Amniotic stem cell (primary cell): ENCODE data around the gene FOXP1.

Source experiments
- DNase-seq: peaks from one replicate; lab custom pipeline; 2025; lab: John Stamatoyannopoulos, UW

Gene FOXP1

DNA sequence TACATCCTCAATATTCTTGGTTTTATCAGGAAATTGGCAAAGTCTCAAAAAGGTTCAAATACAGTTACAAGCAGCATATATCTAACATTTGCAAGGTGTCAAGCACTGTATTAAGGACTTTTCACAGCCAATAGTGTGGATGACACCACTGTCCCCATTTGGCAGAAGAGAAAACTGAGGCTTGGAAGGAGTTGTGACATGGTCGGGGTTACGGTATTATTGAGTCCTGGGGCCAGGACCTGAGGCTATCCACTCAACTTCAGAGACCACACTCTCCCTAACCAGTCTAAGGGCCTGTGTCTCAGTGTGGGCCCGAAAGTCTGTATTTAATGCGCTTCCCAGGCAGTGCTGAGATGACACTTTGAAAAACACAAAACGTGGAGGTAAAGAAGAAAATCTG lies 99.1 kb downstream of the FOXP1 start:
- no peak for DNase-seq

DNA sequence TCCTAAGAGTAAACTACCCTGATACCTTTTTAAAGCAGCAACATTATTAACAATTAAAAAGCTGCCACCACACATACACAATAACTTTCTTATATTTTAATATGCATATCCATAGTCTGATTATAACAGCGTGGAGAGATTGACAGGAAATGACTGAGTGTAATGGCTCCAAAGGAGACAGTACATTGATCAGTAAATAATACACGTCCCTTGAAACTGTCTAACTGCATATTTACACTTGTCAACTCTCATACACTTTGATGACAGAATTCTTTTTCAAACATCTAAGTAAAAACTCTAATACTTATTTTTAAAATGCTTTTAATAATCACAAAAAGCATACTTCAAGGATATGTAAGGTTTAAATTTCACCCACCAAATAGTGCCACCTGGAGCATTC lies 99.5 kb downstream of the FOXP1 start:
- DNase-seq = no peak

DNA sequence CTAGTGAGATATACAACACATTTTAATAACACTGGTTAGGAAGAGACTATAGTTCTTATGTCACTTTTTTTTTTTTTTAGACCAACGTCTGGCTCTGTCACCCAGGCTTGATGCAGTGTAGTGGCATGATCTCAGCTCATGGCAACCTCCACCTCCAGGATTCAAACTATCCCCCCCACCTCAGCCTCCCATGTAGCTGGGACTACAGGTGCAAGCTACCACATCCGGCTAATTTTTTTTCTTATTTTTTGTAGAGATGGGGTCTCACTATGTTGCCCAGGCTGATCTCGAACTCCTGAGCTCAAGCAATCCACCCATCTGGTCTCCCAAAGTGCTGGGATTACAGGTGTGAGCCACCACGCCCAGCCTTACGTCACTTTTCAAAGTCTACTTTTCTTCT lies 100.8 kb downstream of the FOXP1 start:
- DNase-seq = no peak

DNA sequence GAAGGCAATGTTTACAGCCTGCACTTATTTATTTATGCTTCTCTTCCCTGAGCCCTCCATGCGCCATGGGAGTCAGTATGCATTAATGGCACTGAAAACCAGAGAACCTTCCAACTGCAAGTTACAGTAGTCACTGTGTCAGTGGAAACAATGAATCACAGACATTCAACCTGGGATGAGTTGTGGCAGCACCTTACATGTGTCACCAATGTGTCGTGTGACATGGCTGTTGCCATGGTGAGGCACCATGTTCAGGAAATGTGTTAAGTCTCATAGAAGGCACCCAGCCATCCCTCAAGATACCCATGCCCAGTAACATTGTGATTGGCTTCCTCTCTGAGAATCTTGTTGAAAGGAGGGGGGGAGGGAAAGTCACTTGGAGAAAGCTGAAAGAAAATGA lies 105.0 kb downstream of the FOXP1 start:
- no peak for DNase-seq

DNA sequence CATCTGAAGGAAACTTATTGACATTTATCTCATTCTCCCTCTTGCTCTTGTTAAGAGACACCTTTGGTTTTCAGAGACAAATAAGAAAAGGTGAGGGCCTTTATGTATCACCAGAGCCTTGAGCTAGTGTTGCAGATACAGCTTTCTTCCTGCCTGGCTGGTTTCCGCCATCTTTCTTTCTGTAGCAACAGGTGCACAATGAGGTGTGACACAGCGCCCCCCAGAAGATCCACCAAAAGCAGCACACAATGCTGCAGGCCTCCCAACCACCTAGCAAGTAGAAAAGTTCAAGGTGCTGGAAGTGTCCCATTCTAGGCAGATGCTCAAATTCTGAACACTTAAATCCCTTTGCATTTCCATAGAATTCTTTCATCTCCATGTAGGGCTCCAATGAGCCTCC lies 106.6 kb downstream of the FOXP1 start:
- DNase-seq = no peak

DNA sequence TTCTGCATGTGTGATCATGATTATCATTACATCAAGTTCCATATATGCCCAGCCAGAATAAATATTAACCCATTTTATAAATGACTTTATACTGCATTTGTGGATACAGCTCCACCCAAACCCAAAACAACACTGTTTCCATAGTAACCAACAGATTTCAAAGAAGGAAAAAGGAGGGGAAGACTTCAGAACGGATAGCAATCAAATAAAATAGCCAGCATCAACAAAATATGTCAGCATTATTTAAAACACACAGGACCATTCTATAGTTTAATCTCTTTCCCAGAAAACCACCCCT lies 114.4 kb downstream of the FOXP1 start:
- no peak for DNase-seq

DNA sequence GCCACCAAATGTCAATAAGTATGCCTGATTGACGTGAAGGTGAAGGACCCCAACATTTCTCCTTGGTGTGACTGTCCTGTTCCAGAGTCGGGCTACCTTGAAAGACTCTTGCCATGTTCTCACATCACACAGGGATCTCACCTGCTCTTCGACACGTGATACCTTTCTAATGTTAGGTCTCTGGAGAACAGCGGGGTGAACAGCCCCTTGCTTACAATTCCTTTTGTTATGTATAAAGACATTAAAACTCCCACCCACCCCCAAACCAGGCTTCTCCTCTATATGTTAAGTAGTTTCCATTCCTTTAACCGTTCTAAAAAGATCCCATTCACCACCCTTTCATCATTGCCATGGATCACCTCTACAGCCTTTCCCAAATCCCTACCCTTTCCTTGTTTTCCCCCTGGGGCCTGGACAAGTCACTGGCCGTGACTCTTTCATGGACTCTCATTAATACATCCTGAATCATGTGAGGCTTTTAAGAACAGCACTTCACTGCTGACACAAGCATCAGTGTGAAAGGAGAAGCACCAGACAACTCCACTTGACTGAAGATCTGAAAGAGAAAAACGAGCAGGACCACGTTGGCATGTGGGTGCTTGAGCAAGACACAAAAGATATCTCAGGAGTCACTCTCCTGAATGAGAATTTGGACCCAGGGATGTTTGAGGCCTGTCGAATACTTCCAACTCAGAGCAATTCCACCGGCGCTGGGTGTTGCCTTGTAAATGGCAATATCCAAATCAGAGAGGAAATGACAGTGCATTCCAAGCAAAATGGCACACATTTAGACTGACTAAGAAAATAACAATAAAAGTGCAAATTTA lies 115.0 kb downstream of the FOXP1 start:
- DNase-seq = no peak

DNA sequence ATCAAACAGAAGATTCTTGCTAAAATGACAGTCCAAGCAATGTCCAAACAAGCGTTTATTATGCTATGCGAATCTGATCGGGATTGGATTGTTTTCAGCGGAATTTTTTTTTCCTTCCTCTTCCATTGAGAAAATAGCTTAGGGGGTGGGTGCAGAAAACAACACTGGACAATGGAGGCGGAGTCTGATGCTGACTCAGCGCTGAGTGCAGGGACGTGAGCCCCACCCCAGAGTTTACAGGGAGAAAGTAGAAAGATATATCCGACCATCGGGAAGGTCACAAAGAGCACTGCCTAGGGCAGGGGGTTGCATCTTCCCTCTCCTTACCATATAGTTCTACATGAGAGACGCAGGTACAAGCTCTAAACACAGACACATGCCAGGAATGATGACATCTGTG lies 117.0 kb downstream of the FOXP1 start:
- DNase-seq = no peak

DNA sequence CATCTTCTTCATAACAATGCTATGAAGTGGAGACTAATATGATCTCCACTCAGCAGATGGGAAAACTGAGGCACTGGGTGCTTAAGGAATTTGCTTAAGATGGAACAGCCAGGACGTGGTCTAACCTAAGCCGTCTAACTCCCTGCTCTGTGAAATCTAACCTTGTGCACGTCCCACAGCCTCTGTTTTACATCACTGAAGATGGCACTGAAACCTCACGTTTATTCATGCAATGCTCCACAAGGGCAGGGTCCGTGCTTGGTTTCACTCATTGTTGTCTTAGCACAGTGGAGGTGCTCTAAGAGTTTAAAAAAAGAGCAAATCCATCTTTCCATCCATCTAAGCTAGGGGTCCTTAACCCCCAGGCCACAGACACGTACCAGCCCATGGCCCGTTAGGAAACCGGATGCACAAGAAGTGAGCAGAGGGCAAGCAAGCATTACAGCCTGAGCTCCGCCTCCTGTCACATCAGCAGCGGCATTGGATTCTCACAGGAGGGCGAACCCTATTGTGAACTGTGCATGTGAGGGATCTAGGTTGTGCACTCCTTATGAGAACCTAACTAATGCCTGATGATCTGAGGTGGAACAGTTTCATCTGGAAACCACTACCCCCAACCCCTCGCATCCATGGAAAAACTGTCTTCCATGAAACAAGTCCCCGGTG lies 118.0 kb downstream of the FOXP1 start:
- DNase-seq = no peak

DNA sequence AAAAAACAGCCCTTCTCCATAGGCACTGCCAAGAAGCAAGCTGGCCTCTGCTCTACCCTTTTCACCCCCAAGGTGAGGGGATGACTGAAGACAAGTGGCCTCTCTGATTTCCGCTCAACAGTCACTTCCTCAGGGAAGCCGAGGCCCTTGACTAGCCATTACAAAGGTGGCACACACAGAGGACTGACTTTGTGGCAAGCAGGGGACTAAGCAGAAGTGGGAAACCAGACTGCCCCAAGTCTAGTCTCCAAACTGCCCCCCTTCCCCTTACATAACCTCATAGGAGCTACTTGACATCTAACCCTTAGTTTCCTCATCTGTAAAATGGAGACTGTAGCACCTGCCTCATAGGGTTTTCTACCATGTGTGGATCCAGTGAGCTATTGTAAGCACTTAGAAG lies 118.9 kb downstream of the FOXP1 start:
- DNase-seq = no peak

DNA sequence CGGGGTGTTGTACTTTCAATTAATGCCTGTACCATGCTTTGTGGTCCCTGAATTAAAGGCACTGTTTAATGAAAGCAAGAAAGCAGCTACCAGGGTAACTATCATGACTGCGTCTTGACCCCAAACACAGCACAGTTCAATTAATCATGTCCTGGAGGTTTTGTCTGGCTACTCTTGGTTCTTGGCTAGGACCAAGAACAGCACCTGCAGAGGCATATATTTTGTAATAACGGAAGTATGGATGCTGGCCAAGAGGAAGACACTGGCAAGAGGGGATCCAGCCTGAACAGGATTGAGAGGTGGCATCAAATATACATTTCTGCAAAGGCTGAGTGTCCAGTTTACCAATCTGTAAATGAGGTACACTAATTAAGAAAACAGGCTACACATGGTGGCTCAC lies 119.9 kb downstream of the FOXP1 start:
- DNase-seq = no peak

DNA sequence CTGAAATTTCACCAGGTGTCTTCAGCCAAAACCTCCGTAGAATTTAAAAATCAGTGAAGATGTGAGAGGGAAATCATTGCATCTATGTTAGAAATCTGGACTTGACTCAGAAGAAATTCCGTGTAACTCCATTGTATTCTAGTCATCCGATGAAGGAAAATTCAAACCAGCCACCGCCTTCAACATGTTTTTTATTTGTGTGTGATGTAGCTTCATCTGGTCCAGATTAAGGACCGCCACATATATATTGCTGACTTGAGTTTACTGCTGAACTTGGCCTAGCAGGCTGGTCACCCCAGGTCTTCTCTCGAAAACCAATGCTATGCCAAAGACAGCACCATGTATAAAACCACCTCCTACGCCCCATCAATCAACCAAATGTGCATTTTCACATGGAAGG lies 120.9 kb downstream of the FOXP1 start:
- DNase-seq = no peak

DNA sequence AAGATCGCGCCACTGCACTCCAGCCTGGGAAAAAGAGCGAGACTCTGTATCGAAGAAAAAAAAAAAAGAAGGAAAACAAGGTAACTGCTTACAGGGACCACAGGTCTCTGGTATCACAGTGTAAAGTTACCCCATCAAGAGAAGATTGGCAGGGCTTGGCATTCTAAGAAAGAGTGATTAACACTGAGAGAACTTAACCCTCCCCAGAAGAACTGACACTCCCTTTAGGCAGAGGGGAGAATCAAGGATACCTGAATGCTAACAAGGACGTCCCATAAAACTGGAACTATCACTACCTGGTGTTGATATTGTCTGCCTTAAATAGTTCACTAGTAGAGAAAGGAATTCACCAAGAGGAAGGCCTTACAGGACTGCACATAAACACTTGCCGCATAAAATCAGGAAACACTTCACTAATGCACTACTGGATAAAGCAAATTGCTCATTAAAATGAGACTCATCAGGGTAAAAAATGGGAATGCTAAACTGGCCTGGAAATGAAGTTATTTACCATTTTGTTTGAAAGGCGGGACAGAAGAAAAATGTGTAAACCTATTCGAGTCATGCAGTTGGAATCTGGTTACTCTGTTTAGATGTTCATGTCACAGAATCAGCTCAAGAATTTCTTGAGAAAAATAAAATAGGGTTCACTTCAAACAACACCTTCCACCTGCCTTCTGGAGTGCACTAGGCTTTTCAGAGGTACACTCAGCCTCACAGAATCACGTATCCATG lies 121.6 kb downstream of the FOXP1 start:
- DNase-seq = no peak

DNA sequence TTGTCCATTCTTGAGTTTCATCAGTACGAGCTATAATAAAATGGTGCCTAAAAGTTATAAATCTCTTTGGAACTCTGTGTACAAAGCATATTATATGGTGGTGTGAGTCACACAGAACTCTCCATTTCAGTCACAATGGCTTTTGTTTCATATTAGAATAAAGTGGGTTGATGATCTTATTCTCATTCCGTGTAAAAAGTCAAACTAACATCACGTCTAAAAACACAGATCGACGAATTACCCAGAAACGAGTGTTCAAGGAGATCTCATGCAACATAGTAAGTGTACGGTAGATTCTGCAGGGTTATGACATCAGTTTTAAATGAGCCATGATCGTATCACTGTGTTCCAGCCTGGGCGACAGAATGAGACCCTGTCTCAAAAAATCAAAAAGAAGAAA lies 122.4 kb downstream of the FOXP1 start:
- no peak for DNase-seq

DNA sequence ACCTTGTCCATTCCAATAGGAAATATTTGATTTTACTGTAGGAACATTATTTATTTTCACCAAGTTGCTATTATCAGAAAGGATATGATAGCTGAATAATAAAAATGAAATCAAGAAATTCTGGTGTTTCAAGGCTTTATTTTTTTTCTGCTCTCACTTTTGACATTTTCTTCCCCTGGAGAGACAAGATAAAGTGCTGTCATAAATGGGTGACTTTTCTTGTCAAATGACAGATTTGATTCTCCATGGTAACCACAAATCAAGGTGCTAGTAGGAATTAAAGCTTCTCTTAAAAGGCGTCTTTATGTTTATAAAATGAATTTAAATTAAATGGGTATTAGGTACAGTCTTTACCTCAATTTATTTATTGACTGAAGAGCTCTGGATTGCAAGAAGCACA lies 124.6 kb downstream of the FOXP1 start:
- DNase-seq = no peak

DNA sequence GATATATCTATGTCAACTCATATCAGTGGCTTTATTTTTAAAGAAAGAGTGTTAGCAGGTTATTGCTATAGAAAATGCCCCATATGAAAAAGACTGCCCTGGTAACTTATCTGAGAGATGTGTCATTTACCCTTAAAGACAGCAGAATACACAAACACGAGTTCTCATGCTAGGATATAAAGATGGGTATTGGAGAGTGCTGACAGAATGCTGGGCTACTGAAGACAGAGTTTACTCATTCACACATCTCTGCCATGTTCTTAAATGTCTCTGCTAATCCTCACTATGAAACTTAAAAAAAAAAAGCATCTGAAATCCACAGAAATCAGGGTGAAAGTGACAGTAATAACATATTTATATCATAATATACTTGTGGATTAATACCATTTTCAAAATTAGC lies 126.7 kb downstream of the FOXP1 start:
- DNase-seq = no peak

DNA sequence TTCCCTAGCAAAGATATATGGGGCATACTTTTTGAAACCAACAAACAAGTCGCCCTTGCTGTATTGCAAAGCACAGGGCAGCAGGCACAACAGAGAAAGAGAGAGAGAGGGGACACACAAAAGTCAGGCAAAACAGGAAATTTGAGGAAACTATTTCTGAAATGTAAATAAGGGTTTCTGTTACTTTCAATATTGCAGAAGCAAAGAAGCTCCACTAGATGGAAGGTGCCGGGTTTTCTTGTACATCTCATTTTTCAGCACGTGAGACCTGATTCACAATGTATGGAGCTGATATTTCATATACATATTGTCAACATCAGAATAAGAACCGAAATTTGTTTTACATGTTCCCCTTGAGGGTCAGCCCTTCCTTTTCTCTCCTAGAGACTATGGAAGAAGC lies 127.4 kb downstream of the FOXP1 start:
- DNase-seq = no peak

DNA sequence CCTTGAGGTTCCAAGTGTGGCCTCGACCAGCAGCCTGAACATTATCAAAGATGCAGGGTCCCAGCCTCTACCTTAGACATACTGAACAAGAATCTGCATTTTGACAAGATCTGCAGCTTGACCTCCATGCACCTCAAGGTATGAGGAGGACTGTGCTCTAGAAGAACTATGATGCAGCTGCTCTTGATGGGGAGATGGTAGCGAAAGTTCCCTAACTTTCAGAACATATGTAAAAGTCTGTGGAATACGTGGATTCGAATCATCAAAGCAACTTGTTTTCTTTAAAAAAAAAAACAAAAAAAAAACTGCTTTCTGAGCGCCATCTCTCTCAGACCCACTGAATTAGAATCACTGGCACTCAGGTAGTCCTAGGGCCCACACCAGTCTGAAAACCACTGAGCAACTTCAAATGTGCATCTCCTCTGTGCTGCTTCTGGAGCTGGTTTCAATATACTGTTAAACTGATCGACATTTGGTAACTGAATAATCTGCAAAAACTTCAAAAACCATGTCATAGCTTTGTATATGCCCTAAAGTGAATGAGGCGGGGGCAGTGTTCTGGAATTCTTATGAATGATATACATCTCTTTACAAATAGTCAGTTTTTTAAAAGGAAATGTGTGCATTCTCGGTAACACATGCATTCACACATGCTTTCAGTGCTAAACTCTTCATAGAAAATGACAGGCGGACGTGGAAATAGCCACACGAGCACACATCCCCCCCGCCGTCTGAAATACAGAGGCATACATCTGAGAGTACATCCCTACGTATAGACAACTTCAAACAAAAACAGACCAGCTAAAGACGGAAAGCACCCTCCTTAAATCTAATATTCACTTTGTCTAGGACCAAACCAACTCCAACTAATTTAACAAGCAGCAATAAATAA lies 128.8 kb downstream of the FOXP1 start:
- no peak for DNase-seq

DNA sequence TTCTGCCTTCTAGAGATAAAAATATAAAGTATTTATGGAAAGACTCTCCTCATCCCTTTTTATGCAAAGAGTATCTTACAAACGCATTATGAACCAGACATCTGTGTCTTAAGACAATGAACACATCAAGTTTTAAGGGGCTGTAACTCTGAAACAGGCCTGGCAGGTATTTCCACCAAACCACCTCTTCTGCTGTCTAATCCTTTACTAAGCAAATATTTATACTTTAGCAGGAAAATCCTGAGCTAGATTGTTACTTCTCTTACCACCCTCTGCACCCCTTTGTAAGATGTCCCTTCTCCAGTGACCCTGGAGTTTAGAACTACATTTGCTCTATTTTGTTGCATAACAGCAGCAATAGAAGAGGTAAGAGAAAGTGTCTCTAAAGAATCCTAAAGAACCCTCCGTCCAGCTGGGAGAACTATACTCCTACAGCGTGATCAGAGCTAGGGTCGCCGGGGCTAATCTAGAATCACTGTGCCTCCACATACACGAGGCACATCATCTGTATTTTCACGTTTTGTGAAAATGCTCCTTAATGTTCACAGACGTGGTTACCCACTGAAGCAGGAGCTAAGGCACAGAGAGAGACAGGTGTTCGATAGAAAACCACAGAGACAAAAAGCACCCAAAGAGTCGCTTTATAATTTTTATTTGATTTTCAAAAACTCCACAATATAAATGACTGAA lies 129.6 kb downstream of the FOXP1 start:
- no peak for DNase-seq

DNA sequence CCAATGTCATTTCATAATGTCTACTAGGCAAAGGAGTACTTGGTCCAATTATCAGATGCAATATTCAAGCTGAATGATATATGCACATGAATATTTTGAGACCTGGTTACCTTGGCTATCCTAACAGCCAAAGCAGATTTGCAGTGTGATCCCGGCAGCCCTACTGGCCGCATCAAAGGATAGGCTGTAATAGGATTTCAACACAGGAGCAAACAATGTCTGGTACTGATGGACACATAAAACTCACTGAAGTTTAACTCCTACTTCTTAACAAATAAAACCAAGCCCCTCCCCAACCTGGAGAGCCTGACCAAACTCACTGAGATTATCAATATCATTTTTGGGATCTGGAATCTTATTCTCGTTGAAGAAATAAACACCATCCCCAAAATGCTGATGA lies 130.2 kb downstream of the FOXP1 start:
- DNase-seq = no peak

DNA sequence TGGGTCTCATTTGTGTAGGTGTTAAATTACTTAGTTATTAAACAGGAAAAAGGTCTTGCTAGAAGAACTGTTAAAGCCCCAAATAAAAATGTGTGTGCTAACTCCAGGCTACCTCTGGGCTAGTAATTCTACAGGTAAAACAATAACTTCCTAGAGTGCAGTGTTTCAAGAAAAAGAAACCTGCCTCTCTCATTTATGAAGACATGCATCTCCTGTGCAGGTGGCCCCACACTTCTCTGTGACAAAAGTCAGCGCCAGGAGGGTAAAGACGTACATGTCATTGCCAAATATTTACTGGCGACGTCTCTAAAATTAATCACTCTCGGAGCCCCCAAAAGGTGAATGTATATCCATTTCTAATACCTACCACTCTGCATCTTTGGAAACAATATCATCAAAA lies 131.7 kb downstream of the FOXP1 start:
- DNase-seq = no peak

DNA sequence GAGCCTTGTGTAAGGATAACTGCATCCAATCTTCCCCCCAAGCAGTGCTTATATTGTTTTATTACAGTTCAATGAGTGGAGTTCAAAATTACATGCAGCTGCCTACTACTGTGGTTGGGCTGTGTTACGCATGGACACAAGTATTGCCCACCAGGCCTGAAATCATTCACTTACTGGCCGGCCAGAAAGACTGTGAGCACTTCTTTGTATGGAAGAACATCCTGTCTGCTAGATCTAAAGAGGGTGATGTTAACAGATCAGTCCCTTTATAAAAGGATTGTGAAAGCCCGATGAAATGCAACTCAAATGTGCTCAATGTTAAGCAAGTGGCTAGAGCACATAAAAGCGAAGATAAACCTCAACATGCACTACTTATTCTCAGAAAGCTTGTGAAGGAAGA lies 132.5 kb downstream of the FOXP1 start:
- no peak for DNase-seq
